Stimulated activated CD4-positive, alpha-beta T cell treated with anti-CD3 and anti-CD28 coated beads, Interleukin-4, amount 100 ng/mL, for 4 hours (primary cell): ENCODE results near the gene STAT1.

Experiments
- DNase-seq, 2 experiments: peaks; one replicate each; pipeline ENCODE4 v3.0.0-alpha.2; 2020

STAT1 gene

DNA sequence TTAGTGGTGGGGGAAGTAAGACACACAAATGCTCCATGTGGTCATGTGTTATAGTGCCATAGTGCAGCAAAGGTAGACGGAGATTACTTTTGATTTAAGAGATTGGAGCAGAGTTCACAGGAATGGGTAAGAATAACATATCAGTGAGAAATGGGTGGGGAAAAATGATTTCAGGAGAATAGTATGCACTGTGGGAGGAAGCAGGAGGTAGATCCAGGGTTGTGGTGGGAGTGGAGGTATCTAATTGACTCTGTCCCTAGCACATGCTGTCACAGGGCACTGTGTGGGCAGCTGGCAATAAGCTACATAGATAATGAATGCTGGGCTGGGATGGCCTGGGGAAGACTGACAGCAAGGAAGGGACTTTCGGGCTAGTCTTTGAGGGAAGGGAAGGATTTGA, 65.3 kb downstream of the STAT1 start:
- no peak for DNase-seq

DNA sequence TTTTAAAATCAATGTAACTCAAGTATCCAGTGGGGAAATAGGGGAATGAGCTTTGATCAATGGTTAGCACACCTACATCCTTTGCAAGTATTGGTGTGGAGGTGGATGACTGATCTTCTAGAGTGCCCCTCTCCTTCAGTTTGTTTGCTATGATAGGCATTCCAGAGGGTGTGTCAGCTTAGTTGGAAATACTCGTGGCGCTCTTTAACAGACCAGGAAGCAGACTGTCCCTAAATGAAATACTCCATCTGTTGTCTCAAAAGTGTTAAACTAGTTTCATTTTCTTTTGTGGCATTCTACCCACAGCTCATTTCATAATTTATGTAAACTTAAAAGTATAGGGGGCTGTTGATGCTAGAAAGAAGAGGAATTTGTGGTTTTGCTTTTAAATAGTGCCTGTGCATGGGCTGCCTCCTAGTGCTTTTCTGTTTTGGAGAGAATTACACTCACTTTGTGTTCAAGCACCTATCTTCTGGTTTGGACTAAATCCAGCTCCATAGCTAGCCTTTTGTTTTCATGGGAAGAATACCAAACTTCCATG, 66.2 kb downstream of the STAT1 start:
- no peak for DNase-seq

DNA sequence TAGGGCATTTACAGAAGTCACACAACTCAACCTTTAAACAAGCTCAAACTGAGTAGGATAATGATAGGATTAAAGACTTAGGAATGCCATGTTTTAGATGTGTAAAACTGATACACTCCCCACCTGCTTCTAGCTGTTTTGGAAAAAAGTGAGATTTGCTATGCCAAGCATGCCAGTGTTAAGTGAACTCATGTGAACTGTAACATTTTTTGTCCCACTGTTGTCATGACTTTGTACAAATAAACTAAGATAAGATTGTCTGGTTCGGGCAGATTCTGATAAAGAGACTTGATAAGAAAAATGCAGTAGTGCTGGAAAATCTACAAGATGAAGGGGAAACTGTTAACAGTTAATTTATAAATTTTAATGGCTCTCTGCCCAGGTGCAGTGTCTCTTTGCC, 66.8 kb downstream of the STAT1 start:
- DNase-seq = no peak

DNA sequence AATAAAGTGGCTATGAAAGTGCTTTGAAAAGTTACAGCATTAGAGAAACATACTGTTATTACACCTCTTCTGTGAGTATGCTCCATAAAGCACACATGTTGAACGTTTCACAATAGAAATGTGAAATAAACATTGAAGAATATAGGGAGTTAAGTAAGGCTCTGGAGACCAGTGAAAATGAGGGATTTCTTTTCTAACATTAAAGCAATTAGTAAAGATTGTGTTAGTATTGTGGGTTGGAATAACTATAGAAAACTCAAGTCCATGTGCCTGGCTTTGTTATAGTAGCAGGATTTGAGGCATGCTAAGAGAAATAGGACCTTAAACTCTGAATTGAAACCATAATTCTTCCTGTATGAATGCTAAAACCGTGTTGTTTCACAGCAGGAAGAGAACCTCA, 70.3 kb downstream of the STAT1 start:
- no peak for DNase-seq

DNA sequence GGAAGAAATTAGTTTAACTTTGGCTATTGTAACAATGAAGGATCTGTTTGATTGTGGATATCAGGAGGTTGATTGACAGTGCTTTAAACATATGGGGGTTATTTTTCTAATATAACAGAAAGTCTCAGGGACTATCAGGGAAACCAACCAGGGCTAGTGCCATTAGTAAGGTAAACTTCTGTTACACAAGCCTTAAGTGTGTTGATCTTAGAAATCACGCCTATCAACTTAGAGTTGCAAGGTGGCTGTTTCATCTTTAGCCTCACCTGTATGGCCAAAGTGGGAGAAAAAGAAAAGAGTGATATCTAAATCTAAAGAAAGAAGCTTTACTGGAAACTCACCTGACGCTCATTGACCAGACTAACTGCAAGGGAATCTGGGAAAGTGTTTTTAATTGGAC, 71.3 kb downstream of the STAT1 start:
- no peak for DNase-seq

DNA sequence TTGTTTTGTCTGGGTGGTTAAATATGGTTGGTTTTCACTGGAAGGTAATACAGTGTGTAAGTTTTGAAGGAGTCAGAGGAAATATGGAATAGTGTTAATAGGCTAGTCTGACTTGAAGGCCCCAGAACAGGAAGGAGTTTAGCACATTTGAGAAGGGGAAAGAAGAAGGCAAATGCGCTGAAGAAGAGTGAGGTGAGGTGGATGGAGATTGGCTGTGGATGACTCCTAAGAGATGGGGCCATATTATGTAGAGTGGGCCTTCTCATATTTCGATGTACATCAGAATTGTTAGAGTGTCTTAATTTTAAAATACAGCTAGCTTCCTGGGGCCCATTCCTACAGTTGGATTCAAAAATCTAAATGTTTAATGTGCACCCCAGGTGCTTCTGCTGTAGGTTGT, 72.4 kb downstream of the STAT1 start:
- no peak for DNase-seq

DNA sequence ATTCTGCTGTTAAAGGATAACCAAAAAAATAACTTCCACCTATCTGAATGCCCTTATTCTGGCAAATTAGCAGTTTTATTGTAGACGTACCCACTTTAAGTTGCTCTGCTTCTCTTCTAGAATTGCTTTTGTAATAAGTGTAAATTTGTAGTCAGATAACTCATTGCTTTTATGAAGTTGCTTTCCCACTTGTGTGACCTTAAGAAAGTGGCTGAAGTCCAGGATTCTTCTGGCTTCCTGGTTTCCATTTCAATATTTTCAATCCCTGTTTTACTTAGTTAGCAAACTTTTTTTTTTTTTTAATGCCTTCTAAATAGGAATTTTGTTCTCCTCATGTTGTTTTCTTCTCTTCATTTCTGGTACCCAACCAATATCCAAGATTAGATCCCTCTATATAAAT, 73.5 kb downstream of the STAT1 start:
- DNase-seq = no peak

DNA sequence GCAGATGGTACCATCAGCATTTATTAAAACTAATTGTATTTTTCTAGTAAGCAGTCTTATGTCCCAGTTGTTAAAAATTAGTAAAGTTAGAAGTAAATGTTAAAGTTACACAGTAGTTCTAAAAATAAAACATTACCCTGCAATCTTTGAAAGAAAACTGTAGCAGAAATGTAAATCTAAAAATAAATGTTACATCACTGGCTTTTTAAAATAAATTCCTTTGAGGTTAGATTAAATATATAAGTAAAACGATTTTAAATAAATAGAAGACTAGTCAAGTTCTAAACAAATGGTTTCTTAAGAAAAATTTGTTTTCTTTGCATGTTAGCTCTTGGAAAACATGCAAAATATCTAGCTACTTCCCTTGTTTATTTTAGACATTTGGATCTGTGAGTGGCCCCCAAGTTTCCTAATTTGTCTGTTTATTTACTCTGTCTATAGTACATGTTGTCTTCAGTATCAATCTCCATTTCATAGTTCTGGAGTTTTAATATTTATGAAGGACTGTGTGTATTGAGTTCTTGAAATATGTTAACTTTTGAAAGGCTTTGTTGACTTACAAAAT, 75.1 kb downstream of the STAT1 start:
- DNase-seq = no peak

DNA sequence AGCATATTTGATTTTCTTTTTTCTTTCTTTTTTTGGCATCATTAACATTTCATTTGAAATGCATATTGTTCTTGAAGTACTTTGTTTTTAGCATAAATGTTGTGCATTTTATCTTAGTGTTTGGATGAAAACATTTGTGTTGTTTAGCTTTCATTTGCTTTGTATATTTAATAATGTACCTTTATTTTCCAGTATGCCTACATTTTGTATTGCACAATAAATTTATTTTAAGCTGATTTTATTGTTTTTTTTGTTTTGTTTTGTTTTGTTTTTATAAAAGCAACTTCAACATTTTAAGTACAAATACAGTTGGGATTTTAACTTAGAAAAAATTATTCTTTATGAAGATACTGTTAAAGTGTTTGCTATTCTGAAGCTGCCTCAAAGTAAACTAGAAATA, 78.9 kb downstream of the STAT1 start:
- DNase-seq = no peak

DNA sequence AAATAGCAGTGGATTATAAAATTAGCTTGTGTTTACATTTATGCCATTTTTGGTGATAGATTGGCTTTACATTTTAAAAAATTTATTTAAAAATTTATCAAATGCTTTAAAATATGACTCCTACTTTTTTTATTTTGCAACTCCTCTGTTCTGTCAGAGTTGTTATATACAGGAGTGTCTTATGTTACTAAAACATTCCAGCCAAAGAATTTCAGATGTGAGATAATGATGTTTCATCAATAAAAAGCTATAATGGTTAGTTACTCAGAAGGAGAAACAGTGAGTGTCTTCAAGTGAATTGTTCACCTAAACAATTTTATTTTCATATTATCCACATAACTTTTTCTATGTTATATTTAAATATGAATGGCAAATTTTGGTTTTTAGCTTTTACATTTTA, 80.6 kb downstream of the STAT1 start:
- no peak for DNase-seq

DNA sequence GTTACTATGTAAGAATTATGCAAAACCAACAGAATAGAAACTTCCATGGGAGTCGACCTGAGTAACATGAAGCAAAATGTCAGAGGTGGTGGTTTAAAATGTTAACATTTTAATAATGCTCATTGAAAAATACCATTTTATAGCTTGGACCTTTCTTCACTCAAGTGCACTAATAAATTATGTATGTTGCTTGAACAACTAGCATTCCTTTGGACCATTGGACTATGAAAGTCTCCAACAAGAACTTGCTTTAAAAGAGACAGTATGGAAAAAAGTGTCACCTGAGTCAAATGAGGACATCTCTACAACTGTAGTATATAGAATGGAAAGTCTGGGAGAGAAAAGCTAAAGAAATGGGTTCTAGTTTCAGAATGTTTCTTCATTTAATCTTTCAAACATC, 81.5 kb downstream of the STAT1 start:
- DNase-seq = no peak

DNA sequence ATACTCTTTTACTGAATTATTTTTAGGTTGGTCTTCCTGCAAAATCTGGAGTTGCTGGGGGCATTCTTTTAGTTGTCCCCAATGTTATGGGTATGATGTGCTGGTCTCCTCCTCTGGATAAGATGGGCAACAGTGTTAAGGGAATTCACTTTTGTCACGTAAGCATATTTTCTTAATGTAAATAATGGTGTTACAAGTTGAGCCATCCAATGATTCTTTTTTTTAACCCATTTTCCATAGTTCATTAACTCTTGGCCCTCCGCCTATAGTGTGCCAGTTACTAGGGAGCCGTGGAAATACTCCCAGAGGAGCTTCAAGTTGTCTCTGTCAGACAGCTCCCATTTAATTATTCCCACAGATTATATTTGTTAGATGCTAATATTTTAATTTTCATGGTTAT, 83.6 kb downstream of the STAT1 start:
- no peak for DNase-seq

DNA sequence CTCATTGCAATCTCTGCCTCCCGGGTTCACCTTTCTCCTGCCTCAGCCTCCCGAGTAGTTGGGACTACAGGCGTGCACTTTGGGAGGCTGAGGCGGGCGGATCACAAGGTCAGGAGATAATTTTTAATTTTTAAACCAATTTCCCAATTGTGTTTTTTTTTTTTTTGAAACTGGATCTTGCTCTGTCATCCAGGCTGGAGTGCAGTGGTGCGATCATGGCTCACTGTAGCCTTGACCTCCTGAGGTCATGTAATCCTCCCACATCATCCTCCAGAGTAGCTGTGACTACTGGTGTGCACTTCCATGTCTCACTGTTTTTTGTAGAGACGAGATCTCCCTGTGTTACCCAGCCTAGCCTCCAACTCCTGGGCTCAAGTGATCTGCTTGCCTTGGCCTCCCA, 84.1 kb downstream of the STAT1 start:
- no peak for DNase-seq

DNA sequence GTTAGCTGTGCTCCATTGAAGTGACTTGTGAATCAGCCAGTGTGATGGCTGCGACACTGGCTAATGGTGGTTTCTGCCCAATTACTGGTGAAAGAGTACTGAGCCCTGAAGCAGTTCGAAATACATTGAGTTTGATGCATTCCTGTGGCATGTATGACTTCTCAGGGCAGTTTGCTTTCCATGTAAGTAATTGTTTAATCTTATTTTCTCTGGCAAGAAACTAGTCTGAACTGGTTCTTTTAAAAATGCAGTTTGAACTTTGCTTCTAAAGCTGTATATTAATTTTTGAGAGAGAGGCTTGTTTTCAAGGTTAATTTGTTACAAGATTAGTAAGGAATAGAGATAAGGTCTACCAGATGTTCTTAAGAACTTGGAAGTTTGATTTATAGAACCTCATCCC, 86.7 kb downstream of the STAT1 start:
- no peak for DNase-seq

DNA sequence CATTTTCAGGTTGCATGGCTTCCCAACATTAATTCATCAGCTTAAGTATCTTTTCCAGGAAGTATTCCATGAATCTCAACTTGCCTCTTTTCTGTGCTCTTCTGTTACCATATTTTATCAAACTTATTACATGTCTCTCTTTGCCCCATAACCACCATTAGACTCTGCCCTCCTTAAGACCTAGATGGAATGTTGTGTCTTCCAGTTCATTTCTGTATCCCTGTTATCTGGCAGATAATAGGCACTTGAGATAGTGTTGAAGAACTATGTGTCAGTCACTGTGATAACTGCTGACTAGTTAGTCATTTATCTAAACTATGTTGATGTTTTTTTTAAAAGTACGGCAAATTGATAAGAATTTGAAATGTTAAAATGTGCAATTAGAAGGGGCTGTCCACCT, 91.6 kb downstream of the STAT1 start:
- DNase-seq = no peak

DNA sequence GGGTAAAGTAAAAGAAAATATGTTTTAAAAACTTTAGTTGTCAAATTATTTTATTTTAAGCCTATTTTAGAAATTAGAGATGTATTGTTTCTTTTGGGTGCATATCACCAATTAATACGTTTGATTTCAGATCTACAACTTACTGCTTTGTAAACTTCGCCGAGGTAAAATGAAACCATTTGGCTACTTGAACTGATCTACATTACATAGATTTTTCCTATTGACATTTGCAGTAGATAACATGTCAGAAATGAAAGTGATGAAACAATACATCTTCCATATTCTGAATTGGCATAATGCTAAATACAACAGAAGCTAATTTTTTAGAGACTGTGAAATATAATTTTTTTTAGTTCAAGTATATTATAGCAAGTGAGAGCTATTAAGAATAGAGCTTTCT, 93.9 kb downstream of the STAT1 start:
- no peak for DNase-seq
